Activated CD8-positive, alpha-beta memory T cell treated with anti-CD3 and anti-CD28 coated beads, Interleukin-2, amount 10 ng/mL, durations not matched to agents 7 days and 5 days (primary cell): ENCODE results near the gene PLPPR4. TPM values are rescaled to one million over a fixed set of nuclear protein-coding genes. Genes with fewer than 3 reads are reported as not detected.

Experiments used
- ATAC-seq: fragments of 150-1000 bp; cut with Tn5 transposase; one replicate; pipeline ENCODE4 v1.10.0; 2021; ENCODE audit warnings: moderate library complexity
- CTCF ChIA-PET: fragments of 350-600 bp; sonication (Branson Sonifier 250); formaldehyde crosslinking; loops from one replicate; lab custom pipeline; 2021; ENCODE audit warnings: antibody characterized with exemption; lab: Charles Lee
- DNase-seq: peaks from one replicate; pipeline ENCODE4 v3.0.0-alpha.2; 2020
- H3K27ac Mint-ChIP-seq: one replicate; pipeline ENCODE4 v1.8.0; 2021; ENCODE audit warnings: mild to moderate bottlenecking, mixed read lengths
- H3K27me3 Mint-ChIP-seq: one replicate; pipeline ENCODE4 v1.8.0; 2021; ENCODE audit warnings: mixed read lengths
- H3K36me3 Mint-ChIP-seq: one replicate; pipeline ENCODE4 v1.8.0; 2021; ENCODE audit warnings: mild to moderate bottlenecking, mixed read lengths
- H3K4me1 Mint-ChIP-seq: one replicate; pipeline ENCODE4 v1.8.0; 2021; ENCODE audit warnings: mixed read lengths
- H3K4me3 Mint-ChIP-seq: one replicate; pipeline ENCODE4 v1.8.0; 2021; ENCODE audit warnings: mild to moderate bottlenecking, moderate library complexity, mixed read lengths
- H3K9me3 Mint-ChIP-seq: one replicate; pipeline ENCODE4 v1.8.0; 2022; ENCODE audit warnings: low read depth, mixed read lengths
- total RNA-seq, 2 experiments: library from RNA; stranded (reverse); gene quantifications; one replicate each; pipeline ENCODE4 v1.2.3, GENCODE V29; 2021

PLPPR4 gene
- total RNA-seq, 2 experiments from 2014 or later = not detected

DNA sequence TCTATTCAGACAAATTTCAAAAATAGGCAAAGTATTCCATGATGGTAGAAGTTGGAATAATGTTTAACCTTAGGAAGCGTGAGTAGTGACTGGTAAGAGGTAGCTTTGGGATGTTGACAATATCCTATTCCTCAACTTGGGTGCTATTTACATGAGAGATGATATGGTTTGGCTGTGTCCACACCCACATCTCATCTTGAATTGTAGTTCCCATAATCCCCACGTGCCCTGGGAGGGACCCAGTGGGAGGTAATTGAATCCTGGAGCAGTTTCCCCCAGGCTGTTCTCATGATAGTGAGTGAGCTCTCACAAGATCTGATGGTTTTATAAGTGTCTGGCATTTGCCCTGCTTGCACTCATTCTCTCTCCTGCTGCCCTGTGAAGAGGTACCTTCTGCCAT, 67.3 kb downstream of the PLPPR4 start:
- Mint-ChIP-seq H3K4me1 (no peaks in the 10 kb centered on the region), H3K27me3 (no peaks in the 10 kb centered on the region), H3K27ac (no peak overlapping the region), H3K36me3 (no peaks in the 10 kb centered on the region), H3K4me3 (no peak overlapping the region), H3K9me3 (no peaks in the 10 kb centered on the region)
- CTCF ChIA-PET = no interaction called here
- no peak for ATAC-seq
- no peak for DNase-seq

- Mint-ChIP-seq H3K4me1 (no peaks in the 10 kb centered on the region), H3K27me3 (no peaks in the 10 kb centered on the region), H3K9me3 (no peaks in the 10 kb centered on the region), H3K36me3 (no peaks in the 10 kb centered on the region), H3K4me3 (no peak overlapping the region), H3K27ac (no peak overlapping the region)
- no peak for DNase-seq
- CTCF ChIA-PET = no interaction called here
- ATAC-seq = no peak
Measured at GRCh38 chr1:99332561-99332960, 68.3 kb downstream of the PLPPR4 start.

DNA sequence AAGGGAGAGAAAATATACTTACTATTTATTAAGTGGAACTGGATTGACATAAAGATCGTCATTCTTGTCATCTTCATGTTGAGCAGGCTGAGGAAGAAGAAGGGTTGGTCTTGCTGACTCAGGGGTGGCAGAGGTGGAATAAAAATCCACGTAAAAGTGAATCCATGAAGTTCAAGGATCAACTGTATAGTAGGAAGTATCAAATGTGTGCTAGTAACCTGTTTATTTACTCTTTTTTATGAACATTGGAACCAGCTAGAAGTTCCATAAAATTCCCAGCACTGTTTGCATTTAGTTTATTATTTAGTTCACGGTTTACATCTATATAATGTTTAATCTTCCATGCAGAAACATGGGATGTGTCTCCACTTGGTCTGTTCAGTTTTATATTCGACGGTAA, 70.7 kb downstream of the PLPPR4 start:
- Mint-ChIP-seq H3K4me1 (no peaks in the 10 kb centered on the region), H3K27me3 (no peaks in the 10 kb centered on the region), H3K9me3 (no peaks in the 10 kb centered on the region), H3K4me3 (no peak overlapping the region), H3K36me3 (no peaks in the 10 kb centered on the region), H3K27ac (no peak overlapping the region)
- CTCF ChIA-PET = no interaction called here
- ATAC-seq (no peak), DNase-seq (no peak)

GRCh38 chr1:99347041-99347684, 82.9 kb downstream of the PLPPR4 start:
- Mint-ChIP-seq H3K27me3 (no peaks in the 10 kb centered on the region), H3K9me3 (no peaks in the 10 kb centered on the region), H3K4me1 (no peaks in the 10 kb centered on the region), H3K27ac (no peak overlapping the region), H3K36me3 (no peaks in the 10 kb centered on the region), H3K4me3 (no peak overlapping the region)
- ATAC-seq = no peak
- no peak for DNase-seq
- CTCF ChIA-PET = no interaction called here

DNA sequence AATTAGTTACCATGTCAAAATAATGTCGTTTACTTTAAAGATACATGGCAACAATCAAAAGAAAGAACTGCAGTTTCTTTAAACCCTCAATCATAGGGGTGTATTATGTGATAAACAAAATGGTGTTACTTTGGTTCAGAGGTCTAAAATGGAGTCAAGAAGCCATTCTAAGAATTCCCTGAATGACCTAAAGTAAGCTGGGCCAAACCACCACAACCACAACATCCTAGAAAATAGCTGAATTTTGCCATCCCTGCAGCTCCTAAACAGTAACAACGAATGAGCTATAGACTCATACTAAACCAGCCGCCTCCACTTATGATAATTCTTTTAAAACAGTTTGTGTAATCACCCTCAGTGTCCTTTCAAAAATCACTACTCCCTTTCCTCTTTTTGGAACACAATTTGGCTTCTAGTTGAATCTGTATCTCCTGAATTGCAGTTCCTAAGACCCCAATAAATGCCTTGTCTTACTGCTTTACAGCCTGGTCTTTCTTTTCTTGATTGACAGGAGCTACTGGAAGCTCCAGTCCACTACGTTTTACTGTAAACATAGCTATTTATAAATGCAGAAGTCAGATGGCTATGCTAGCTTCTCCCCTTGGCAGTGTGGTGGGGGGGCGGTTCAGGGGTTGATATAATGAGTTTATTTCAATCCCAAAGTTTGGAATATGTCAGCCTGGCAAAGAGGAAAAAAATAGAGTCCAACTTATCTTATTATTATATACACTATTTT, 84.3 kb downstream of the PLPPR4 start:
- H3K4me1 Mint-ChIP-seq = no peaks in the 10 kb centered on the region
- no peaks in the 10 kb centered on the region for H3K9me3 Mint-ChIP-seq

DNA sequence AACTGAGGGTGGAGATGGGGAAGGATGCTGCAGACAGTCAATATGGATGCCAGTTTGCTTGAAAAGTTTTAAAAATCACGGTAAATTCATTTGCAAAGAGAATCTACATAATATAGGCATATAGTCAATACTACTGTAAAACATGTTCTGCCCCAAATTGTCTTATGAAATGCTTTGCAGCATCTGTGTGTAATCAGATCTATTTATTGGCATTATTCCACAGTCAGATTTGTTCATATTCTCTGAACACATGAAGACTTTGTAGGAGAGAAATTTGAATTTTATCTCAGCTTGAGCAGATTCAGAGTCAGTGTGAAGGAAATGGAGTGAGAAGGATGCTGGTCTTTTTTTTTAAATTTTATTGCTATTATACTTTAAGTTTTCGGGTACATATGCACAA, 88.5 kb downstream of the PLPPR4 start:
- CTCF ChIA-PET = no interaction called here
- no peaks in the 10 kb centered on the region for H3K36me3 Mint-ChIP-seq

More for the DNA sequence above, 84.3 kb downstream of the PLPPR4 start:
- DNase-seq (no peak), ATAC-seq (no peak)
- CTCF ChIA-PET = no interaction called here
- H3K27ac Mint-ChIP-seq = no peak overlapping the region
- no peaks in the 10 kb centered on the region for H3K36me3 Mint-ChIP-seq
- H3K4me3 Mint-ChIP-seq = no peak overlapping the region
- no peaks in the 10 kb centered on the region for H3K27me3 Mint-ChIP-seq

DNA sequence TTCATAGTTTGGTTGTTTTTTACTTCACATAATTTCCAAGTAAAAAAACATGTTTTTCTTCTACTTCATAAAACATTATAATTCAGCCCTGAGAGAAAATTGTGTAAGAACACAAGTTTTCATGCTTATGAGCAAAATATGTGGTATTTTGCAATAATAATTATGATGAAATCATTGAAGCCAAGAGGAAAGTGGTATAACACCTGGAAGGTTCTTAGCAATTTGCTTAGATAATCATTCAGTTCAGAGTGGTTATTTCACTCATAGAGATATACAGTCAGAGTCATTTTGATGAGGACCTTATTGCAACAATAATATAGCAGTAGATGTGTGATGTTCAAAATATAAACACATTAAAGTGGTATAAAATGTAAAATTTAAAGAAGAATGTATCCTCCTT, 94.5 kb downstream of the PLPPR4 start:
- no peak for DNase-seq
- Mint-ChIP-seq H3K27ac (no peak overlapping the region), H3K27me3 (no peaks in the 10 kb centered on the region), H3K4me3 (no peak overlapping the region), H3K9me3 (no peaks in the 10 kb centered on the region), H3K36me3 (no peaks in the 10 kb centered on the region), H3K4me1 (no peaks in the 10 kb centered on the region)
- CTCF ChIA-PET = no interaction called here
- ATAC-seq = no peak

More for the DNA sequence above, 88.5 kb downstream of the PLPPR4 start:
- no peaks in the 10 kb centered on the region for H3K4me1 Mint-ChIP-seq
- no peaks in the 10 kb centered on the region for H3K27me3 Mint-ChIP-seq
- ATAC-seq (no peak), DNase-seq (no peak)
- no peak overlapping the region for H3K4me3 Mint-ChIP-seq
- H3K27ac Mint-ChIP-seq = no peak overlapping the region
- no peaks in the 10 kb centered on the region for H3K9me3 Mint-ChIP-seq
